CD14-positive monocyte (primary cell): ENCODE measurements around the gene MIPEP. TPM values are rescaled to one million over a fixed set of nuclear protein-coding genes. Genes with fewer than 3 reads are reported as not detected.

ENCODE experiments used
- DNase-seq, 3 donors: peaks; one replicate each; pipeline ENCODE4 v3.0.0-alpha.2; 2011 to 2022
- H2AFZ ChIP-seq: 2 replicates; pipeline ENCODE4 v1.6.0; 2012; ENCODE audit warnings: mild to moderate bottlenecking, low read depth, low read length, inconsistent platforms; ENCODE audit not compliant: insufficient read depth, poor library complexity, severe bottlenecking
- H3K27ac ChIP-seq, 2 donors: 1 replicate in 1 of 2; 2 replicates in 1 of 2; pipeline ENCODE4 v1.5.1; 2012 to 2013; ENCODE audit warnings: low read length in 2 of 2, control low read depth in 1 of 2, inconsistent platforms in 1 of 2, low read depth in 1 of 2, mild to moderate bottlenecking in 1 of 2
- H3K27me3 ChIP-seq, 2 donors: one replicate each; pipeline versions ENCODE4 v1.6.0 to v1.6.1; 2011 to 2013; ENCODE audit warnings: low read length in 2 of 2; ENCODE audit not compliant: control insufficient read depth in 2 of 2, insufficient read depth in 2 of 2
- H3K36me3 ChIP-seq, 2 donors: replicated peaks in 1 of 2; 1 replicate in 1 of 2; 2 replicates in 1 of 2; pipeline versions ENCODE4 v1.5.1 to v1.6.1; 2012 to 2013; ENCODE audit warnings: low read length in 2 of 2, control low read depth in 1 of 2, inconsistent platforms in 1 of 2, mild to moderate bottlenecking in 1 of 2; ENCODE audit not compliant: insufficient read depth in 2 of 2, control insufficient read depth in 1 of 2
- H3K4me1 ChIP-seq, 2 donors: 1 replicate in 1 of 2; 2 replicates in 1 of 2; pipeline versions ENCODE4 v1.5.1 to v1.6.1; 2012 to 2013; ENCODE audit warnings: low read length in 2 of 2, control low read depth in 1 of 2, inconsistent platforms in 1 of 2, mild to moderate bottlenecking in 1 of 2, moderate library complexity in 1 of 2; ENCODE audit not compliant: insufficient read depth in 2 of 2, control insufficient read depth in 1 of 2
- H3K4me2 ChIP-seq: replicated peaks from 2 replicates; pipeline ENCODE3; 2012; ENCODE audit warnings: low read length, moderate library complexity, mild to moderate bottlenecking; ENCODE audit not compliant: poor library complexity, severe bottlenecking; ENCODE audit errors: extremely low read depth
- H3K4me3 ChIP-seq, 3 experiments: fragments of 200-600 bp in 1 of 3; sonication (generic) in 1 of 3; replicated peaks in 1 of 3; 1 replicate in 2 of 3; 2 replicates in 1 of 3; pipeline ENCODE4 v1.5.1; 2011 to 2013; ENCODE audit warnings: low read length in 3 of 3, mild to moderate bottlenecking in 3 of 3, control low read depth in 2 of 3, low read depth in 2 of 3, inconsistent platforms in 1 of 3, moderate library complexity in 1 of 3
- H3K79me2 ChIP-seq: 2 replicates; pipeline ENCODE4 v1.6.0; 2012; ENCODE audit warnings: mild to moderate bottlenecking, control low read depth, inconsistent platforms, low read length, moderate library complexity; ENCODE audit not compliant: insufficient read depth
- H3K9ac ChIP-seq: 2 replicates; pipeline ENCODE4 v1.6.0; 2017; ENCODE audit warnings: low read length, mild to moderate bottlenecking; ENCODE audit not compliant: insufficient read depth, poor library complexity, severe bottlenecking
- H3K9me3 ChIP-seq, 2 donors: replicated peaks in 1 of 2; 1 replicate in 1 of 2; 2 replicates in 1 of 2; pipeline versions ENCODE4 v1.5.1 to v1.6.1; 2012 to 2013; ENCODE audit warnings: low read length in 2 of 2, control low read depth in 1 of 2; ENCODE audit not compliant: control insufficient read depth in 1 of 2, insufficient read depth in 1 of 2
- H4K20me1 ChIP-seq: 2 replicates; pipeline ENCODE4 v1.6.0; 2012; ENCODE audit warnings: mild to moderate bottlenecking, low read length, control low read depth, moderate library complexity; ENCODE audit not compliant: insufficient read depth
- H3K27ac Mint-ChIP-seq, 7 donors: one replicate each; pipeline ENCODE4 v1.8.0; 2020; ENCODE audit warnings: mild to moderate bottlenecking in 7 of 7, mixed read lengths in 7 of 7, moderate library complexity in 6 of 7, inconsistent platforms in 2 of 7
- H3K27me3 Mint-ChIP-seq, 3 donors: one replicate each; pipeline ENCODE4 v1.8.0; 2021 to 2022; ENCODE audit warnings: low read depth in 3 of 3, mild to moderate bottlenecking in 3 of 3, mixed read lengths in 3 of 3, moderate library complexity in 3 of 3, inconsistent platforms in 1 of 3
- H3K36me3 Mint-ChIP-seq, 2 donors: one replicate each; pipeline ENCODE4 v1.8.0; 2020; ENCODE audit warnings: mixed read lengths in 2 of 2, inconsistent platforms in 1 of 2, mild to moderate bottlenecking in 1 of 2
- H3K4me1 Mint-ChIP-seq: one replicate; pipeline ENCODE4 v1.8.0; 2020; ENCODE audit warnings: mild to moderate bottlenecking, mixed read lengths
- H3K4me3 Mint-ChIP-seq, 2 donors: one replicate each; pipeline ENCODE4 v1.8.0; 2020; ENCODE audit warnings: mild to moderate bottlenecking in 2 of 2, mixed read lengths in 2 of 2, moderate library complexity in 1 of 2
- H3K9me3 Mint-ChIP-seq, 7 donors: one replicate each; pipeline ENCODE4 v1.8.0; 2020 to 2022; ENCODE audit warnings: mixed read lengths in 7 of 7, mild to moderate bottlenecking in 6 of 7, moderate library complexity in 6 of 7, inconsistent platforms in 2 of 7
- WGBS: methylation state at CpG from one replicate; pipeline ENCODE4 v1.1.5; 2013; ENCODE audit warnings: missing lambda C conversion rate; ENCODE audit not compliant: insufficient coverage; 5-methylcytosine and 5-hydroxymethylcytosine counted together
- intact Hi-C, 2 donors: fragments of 100-400 bp; cut with micrococcal nuclease; formaldehyde crosslinking; loops; one replicate each; pipeline versions ENCODE4 v1.15.0 to v1.15.1; 2023
- polyA plus RNA-seq, 3 donors: library from polyadenylated mRNA; depleted of rRNA in 1 of 3; unstranded in 2 of 3; stranded (reverse) in 1 of 3; fragments of 300-500 nt in 2 of 3; fragments of >200 nt in 1 of 3; fragmentation: Illumina TruSeq in 2 of 3; gene quantifications; 1 replicate in 2 of 3; 2 replicates in 1 of 3; pipeline ENCODE4 v1.2.3, GENCODE V29; 2012 to 2021
- TF ChIP-seq, protein P1 (sequence below): fragments of 200-600 bp; IDR thresholded peaks from one replicate; pipeline ENCODE4 v1.8.0; 2022; ENCODE audit warnings: antibody characterized with exemption, mild to moderate bottlenecking

The MIPEP gene
- polyA plus RNA-seq, 3 donors: 1.2 to 9.9 (median 7.7) TPM

DNA sequence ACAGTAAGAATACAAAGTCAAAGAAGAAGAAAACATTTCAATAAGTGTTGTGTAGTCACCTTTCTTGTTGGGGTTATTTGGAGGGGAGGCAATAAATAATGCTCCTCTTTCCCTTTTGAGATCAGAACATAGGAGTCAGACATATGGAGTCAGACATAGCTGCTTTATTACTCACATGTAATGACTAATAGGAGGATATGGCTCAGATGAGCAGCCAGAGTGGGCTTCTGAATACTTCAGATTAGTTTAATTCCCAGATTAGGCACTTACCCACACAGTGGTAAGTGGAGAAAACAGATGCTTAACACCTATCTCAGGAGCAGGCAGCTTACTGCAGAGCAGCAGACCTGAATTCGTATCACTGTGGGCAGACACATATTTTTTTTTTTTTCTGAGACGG, 39.8 kb upstream of the MIPEP start:
- Histone ChIP-seq H3K79me2 (no peaks in the 10 kb centered on the region), H3K4me3 (no peak overlapping the region), H3K27ac (no peak overlapping the region), H3K9me3 (no peaks in the 10 kb centered on the region), H3K4me1 (no peaks in the 10 kb centered on the region), H2AFZ (no peak overlapping the region), H3K36me3 (no peaks in the 10 kb centered on the region), H3K9ac (no peak overlapping the region), H3K27me3 (peaks cover 0 to 4% of the 10 kb centered on the region in 2 donors), H4K20me1 (no peaks in the 10 kb centered on the region), H3K4me2 (no peak overlapping the region)
- TF ChIP-seq, protein P1, sequence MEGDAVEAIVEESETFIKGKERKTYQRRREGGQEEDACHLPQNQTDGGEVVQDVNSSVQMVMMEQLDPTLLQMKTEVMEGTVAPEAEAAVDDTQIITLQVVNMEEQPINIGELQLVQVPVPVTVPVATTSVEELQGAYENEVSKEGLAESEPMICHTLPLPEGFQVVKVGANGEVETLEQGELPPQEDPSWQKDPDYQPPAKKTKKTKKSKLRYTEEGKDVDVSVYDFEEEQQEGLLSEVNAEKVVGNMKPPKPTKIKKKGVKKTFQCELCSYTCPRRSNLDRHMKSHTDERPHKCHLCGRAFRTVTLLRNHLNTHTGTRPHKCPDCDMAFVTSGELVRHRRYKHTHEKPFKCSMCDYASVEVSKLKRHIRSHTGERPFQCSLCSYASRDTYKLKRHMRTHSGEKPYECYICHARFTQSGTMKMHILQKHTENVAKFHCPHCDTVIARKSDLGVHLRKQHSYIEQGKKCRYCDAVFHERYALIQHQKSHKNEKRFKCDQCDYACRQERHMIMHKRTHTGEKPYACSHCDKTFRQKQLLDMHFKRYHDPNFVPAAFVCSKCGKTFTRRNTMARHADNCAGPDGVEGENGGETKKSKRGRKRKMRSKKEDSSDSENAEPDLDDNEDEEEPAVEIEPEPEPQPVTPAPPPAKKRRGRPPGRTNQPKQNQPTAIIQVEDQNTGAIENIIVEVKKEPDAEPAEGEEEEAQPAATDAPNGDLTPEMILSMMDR: no peak
- Mint-ChIP-seq H3K36me3 (no peaks in the 10 kb centered on the region), H3K27me3 (peaks cover 0 to 13% (median 7%) of the 10 kb centered on the region in 3 donors), H3K9me3 (no peaks in the 10 kb centered on the region), H3K4me1 (no peaks in the 10 kb centered on the region), H3K4me3 (no peak overlapping the region), H3K27ac (no peak overlapping the region)
- 87% methylated on average over 2 of the region's 2 CpGs for WGBS
- intact Hi-C loops: no loop called here
- DNase-seq: no peak

DNA sequence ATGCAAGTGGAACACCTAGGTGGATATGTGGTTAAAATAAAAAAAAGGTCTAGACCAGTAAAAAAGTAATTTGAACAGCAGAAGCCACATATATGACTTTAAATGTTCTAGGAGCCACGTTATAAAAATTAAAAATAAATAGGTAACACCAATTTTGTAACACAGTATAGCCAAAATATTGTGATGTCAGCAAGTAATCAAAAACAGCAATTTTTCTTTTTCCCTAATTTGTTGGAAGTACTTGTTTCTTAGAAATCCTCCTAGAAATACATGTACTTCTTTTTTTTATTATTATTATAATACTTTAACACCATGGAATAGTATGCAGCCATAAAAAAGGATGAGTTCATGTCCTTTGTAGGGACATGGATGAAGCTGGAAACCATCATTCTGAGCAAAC, 33.8 kb upstream of the MIPEP start:
- H3K4me3 ChIP-seq: no peak overlapping the region
- H3K36me3 ChIP-seq: no peaks in the 10 kb centered on the region
- peak overlapping the region in 2 of 7 donors; percentile 2 to 57 for H3K27ac Mint-ChIP-seq
- H3K9me3 ChIP-seq: no peaks in the 10 kb centered on the region
- no peak overlapping the region for H3K27ac ChIP-seq
- no peak for DNase-seq
- no peaks in the 10 kb centered on the region for H4K20me1 ChIP-seq
- H3K9ac ChIP-seq: no peak overlapping the region
- H3K4me3 Mint-ChIP-seq: no peak overlapping the region
- no peak overlapping the region for H2AFZ ChIP-seq
- no peak overlapping the region for H3K4me2 ChIP-seq
- peaks cover 0 to 5% (median 3%) of the 10 kb centered on the region in 3 donors for H3K27me3 Mint-ChIP-seq
- intact Hi-C loops: loop anchor here in 1 of 2 donors (5.0 kb wide), 1 partner anchor 299 kb away; no protein-coding TSS in a partner anchor
- H3K4me1 ChIP-seq: peaks cover 10 to 11% of the 10 kb centered on the region in 2 donors
- TF ChIP-seq, protein P1: no peak
- no peaks in the 10 kb centered on the region for H3K27me3 ChIP-seq
- no peaks in the 10 kb centered on the region for H3K36me3 Mint-ChIP-seq
- no peaks in the 10 kb centered on the region for H3K79me2 ChIP-seq
- H3K4me1 Mint-ChIP-seq: peaks cover 14% of the 10 kb centered on the region
- no CpG with 5 or more reads among the region's 1 CpG for WGBS
- H3K9me3 Mint-ChIP-seq: peaks cover 0 to 2% (median 0%) of the 10 kb centered on the region in 7 donors
